ENCODE results near the gene PKIG. TPM values are rescaled to one million over a fixed set of nuclear protein-coding genes. Genes with fewer than 3 reads are reported as not detected.

PKIG gene
- polyA plus RNA-seq, 3 donors, result 0.67 to 1.4 (median 0.84) TPM

GRCh38 chr20:44571362-44571988 is 10.9 kb upstream of the PKIG start:
- Mint-ChIP-seq H3K27me3 (ENCODE audit: low read depth in 3 of 3) (peaks cover 0 to 3% (median 0%) of the 10 kb centered on the region in 3 donors), H3K9me3 (peaks cover 0 to 2% (median 0%) of the 10 kb centered on the region in 7 donors), H3K36me3 (no peaks in the 10 kb centered on the region), H3K4me3 (no peak overlapping the region), H3K27ac (no peak overlapping the region), H3K4me1 (peaks cover 14% of the 10 kb centered on the region)
- no peak for TF ChIP-seq CTCF (IDR thresholded peaks at IDR 0.05)
- 40% methylated on average over 1 of the region's 6 CpGs for WGBS (ENCODE audit: insufficient coverage)
- no peaks in the 10 kb centered on the region for H3K36me3 ChIP-seq (replicated peaks in 1 of 2; ENCODE audit: control insufficient read depth in 1 of 2, insufficient read depth in 2 of 2, low read length in 2 of 2)
- no peaks in the 10 kb centered on the region for H3K79me2 ChIP-seq (ENCODE audit: insufficient read depth, low read length)
- no peak overlapping the region for H3K4me3 ChIP-seq (replicated peaks in 1 of 3; ENCODE audit: low read depth in 2 of 3, low read length in 3 of 3)
- no peak overlapping the region for H3K27ac ChIP-seq (ENCODE audit: low read depth in 1 of 2, low read length in 2 of 2)
- no peak overlapping the region for H3K4me2 ChIP-seq (replicated peaks; ENCODE audit: extremely low read depth, low read length, poor library complexity, severe bottlenecking)
- intact Hi-C loops (cut with micrococcal nuclease), result loop anchor here (10.0 kb wide), 2 partner anchors 47 to 93 kb away; partner anchors contain the start of gene SERINC3 (in 1 of the 2)
- H2AFZ ChIP-seq (ENCODE audit: insufficient read depth, low read depth, low read length, poor library complexity, severe bottlenecking), result peak overlapping the region; percentile 31
- H3K4me1 ChIP-seq (ENCODE audit: control insufficient read depth in 1 of 2, insufficient read depth in 2 of 2, low read length in 2 of 2), result peaks cover 8% of the 10 kb centered on the region in 2 donors
- H3K27me3 ChIP-seq (ENCODE audit: control insufficient read depth in 2 of 2, insufficient read depth in 2 of 2, low read length in 2 of 2), result no peaks in the 10 kb centered on the region
- H3K9ac ChIP-seq (ENCODE audit: insufficient read depth, low read length, poor library complexity, severe bottlenecking), result no peak overlapping the region
- no peaks in the 10 kb centered on the region for H3K9me3 ChIP-seq (replicated peaks in 1 of 2; ENCODE audit: control insufficient read depth in 1 of 2, insufficient read depth in 1 of 2, low read length in 2 of 2)
- H4K20me1 ChIP-seq (ENCODE audit: insufficient read depth, low read length), result no peaks in the 10 kb centered on the region
- no peak for DNase-seq

- H3K9ac ChIP-seq (ENCODE audit: insufficient read depth, low read length, poor library complexity, severe bottlenecking), result no peak overlapping the region
- intact Hi-C loops (cut with micrococcal nuclease), result loop anchor here (10.0 kb wide), 2 partner anchors 48 to 92 kb away; partner anchors contain the start of gene SERINC3 (in 1 of the 2)
These were observed 9.6 kb upstream of the PKIG start for GRCh38 chr20:44572551-44573500.

More at GRCh38 chr20:44572551-44573500, 9.6 kb upstream of the PKIG start:
- H3K27me3 Mint-ChIP-seq (ENCODE audit: low read depth in 3 of 3), result peaks cover 0 to 3% (median 0%) of the 10 kb centered on the region in 3 donors
- Histone ChIP-seq H3K79me2 (ENCODE audit: insufficient read depth, low read length) (no peaks in the 10 kb centered on the region), H3K4me3 (replicated peaks in 1 of 3; ENCODE audit: low read depth in 2 of 3, low read length in 3 of 3) (no peak overlapping the region), H4K20me1 (ENCODE audit: insufficient read depth, low read length) (no peaks in the 10 kb centered on the region), H3K4me1 (ENCODE audit: control insufficient read depth in 1 of 2, insufficient read depth in 2 of 2, low read length in 2 of 2) (peaks cover 21 to 22% of the 10 kb centered on the region in 2 donors), H3K27ac (ENCODE audit: low read depth in 1 of 2, low read length in 2 of 2) (no peak overlapping the region), H2AFZ (ENCODE audit: insufficient read depth, low read depth, low read length, poor library complexity, severe bottlenecking) (peak overlapping the region; percentile 47), H3K27me3 (ENCODE audit: control insufficient read depth in 2 of 2, insufficient read depth in 2 of 2, low read length in 2 of 2) (no peaks in the 10 kb centered on the region), H3K4me2 (replicated peaks; ENCODE audit: extremely low read depth, low read length, poor library complexity, severe bottlenecking) (no peak overlapping the region), H3K9me3 (replicated peaks in 1 of 2; ENCODE audit: control insufficient read depth in 1 of 2, insufficient read depth in 1 of 2, low read length in 2 of 2) (no peaks in the 10 kb centered on the region), H3K36me3 (replicated peaks in 1 of 2; ENCODE audit: control insufficient read depth in 1 of 2, insufficient read depth in 2 of 2, low read length in 2 of 2) (no peaks in the 10 kb centered on the region)
- H3K4me1 Mint-ChIP-seq, result peaks cover 28% of the 10 kb centered on the region
- H3K27ac Mint-ChIP-seq, result peak overlapping the region in 4 of 7 donors; percentile 50 to 70 (median 59)
- no peak for TF ChIP-seq CTCF (IDR thresholded peaks at IDR 0.05)
- peaks cover 0 to 2% (median 0%) of the 10 kb centered on the region in 7 donors for H3K9me3 Mint-ChIP-seq
- no peak for DNase-seq
- H3K36me3 Mint-ChIP-seq, result no peaks in the 10 kb centered on the region
- WGBS (ENCODE audit: insufficient coverage), result 29% methylated on average over 2 of the region's 6 CpGs
- no peak overlapping the region for H3K4me3 Mint-ChIP-seq
